HEK293T (cell line): Measurements from ENCODE around the gene FKBP5.

ENCODE experiments used
- CTCF ChIA-PET: fragments of 350-600 bp; formaldehyde crosslinking; extraction: SDS; loops from one replicate; lab custom pipeline; 2021; ENCODE audit warnings: antibody characterized with exemption, inconsistent platforms; lab: Yijun Ruan, JAX
- POLR2A ChIA-PET: fragments of 350-600 bp; formaldehyde crosslinking; extraction: SDS; loops from one replicate; lab custom pipeline; 2020; ENCODE audit warnings: antibody characterized with exemption, inconsistent platforms; lab: Yijun Ruan, JAX
- DNase-seq: peaks from one replicate; pipeline ENCODE4 v3.0.0; 2012; ENCODE audit warnings: mixed read lengths; ENCODE audit errors: extremely low spot score
- ARNT ChIP-seq: fragments of 450-650 bp; IDR thresholded peaks from 2 replicates; pipeline ENCODE4 v1.6.1; 2017; ENCODE audit warnings: mild to moderate bottlenecking
- BHLHE40 ChIP-seq: fragments of 450-650 bp; IDR thresholded peaks from 2 replicates; pipeline ENCODE4 v1.6.1; 2016; ENCODE audit warnings: mild to moderate bottlenecking, moderate library complexity, borderline replicate concordance
- CTBP1 ChIP-seq: fragments of 450-650 bp; IDR thresholded peaks from 2 replicates; pipeline ENCODE4 v1.6.1; 2016; ENCODE audit warnings: borderline replicate concordance
- ELF4 ChIP-seq: fragments of 450-650 bp; IDR thresholded peaks from 2 replicates; pipeline ENCODE4 v1.6.1; 2017; ENCODE audit warnings: antibody characterized with exemption
- FOXA1 ChIP-seq: fragments of 450-650 bp; IDR thresholded peaks from 2 replicates; pipeline ENCODE4 v1.6.1; 2016; ENCODE audit warnings: mild to moderate bottlenecking
- FOXK2 ChIP-seq: fragments of 450-650 bp; IDR thresholded peaks from 2 replicates; pipeline ENCODE4 v1.6.1; 2016; ENCODE audit warnings: mild to moderate bottlenecking
- FOXM1 ChIP-seq: fragments of 450-650 bp; IDR thresholded peaks from 2 replicates; pipeline ENCODE4 v1.6.1; 2017; ENCODE audit warnings: mild to moderate bottlenecking, borderline replicate concordance
- HDGF ChIP-seq: fragments of 450-650 bp; IDR thresholded peaks from 2 replicates; pipeline ENCODE4 v1.6.1; 2017; ENCODE audit warnings: antibody characterized with exemption, borderline replicate concordance
- L3MBTL2 ChIP-seq: fragments of 450-650 bp; conservative IDR thresholded peaks from 2 replicates; pipeline ENCODE4 v1.6.1; 2016; ENCODE audit warnings: mild to moderate bottlenecking
- LEF1 ChIP-seq: fragments of 450-650 bp; IDR thresholded peaks from 2 replicates; pipeline ENCODE4 v1.6.1; 2017; ENCODE audit warnings: mild to moderate bottlenecking, borderline replicate concordance
- NFRKB ChIP-seq: fragments of 450-650 bp; IDR thresholded peaks from 2 replicates; pipeline ENCODE4 v1.6.1; 2016; ENCODE audit warnings: mild to moderate bottlenecking, moderate library complexity
- PKNOX1 ChIP-seq: fragments of 450-650 bp; IDR thresholded peaks from 2 replicates; pipeline ENCODE4 v1.6.1; 2016
- SP1 ChIP-seq: fragments of 450-650 bp; IDR thresholded peaks from 2 replicates; pipeline ENCODE4 v1.6.1; 2017
- SUZ12 ChIP-seq: fragments of 450-650 bp; IDR thresholded peaks from 2 replicates; pipeline ENCODE4 v1.6.1; 2016; ENCODE audit warnings: mild to moderate bottlenecking
- TARDBP ChIP-seq: fragments of 450-650 bp; IDR thresholded peaks from 2 replicates; pipeline ENCODE4 v1.6.1; 2016
- ZNF384 ChIP-seq: fragments of 450-650 bp; IDR thresholded peaks from 2 replicates; pipeline ENCODE4 v1.6.1; 2016

FKBP5 gene

GRCh38 chr6:35622283-35622682, 66.4 kb downstream of the FKBP5 start:
- POLR2A ChIA-PET = no interaction called here
- CTCF ChIA-PET = interaction anchor here (0.6 kb wide), 2 partner anchors 62 to 124 kb away, joined by 4 to 5 read pairs; no protein-coding TSS in a partner anchor
- TF ChIP-seq FOXM1 (no peak), NFRKB (no peak), ELF4 (no peak), FOXA1 (no peak), PKNOX1 (no peak), TARDBP (no peak), SP1 (no peak), CTBP1 (no peak), L3MBTL2 (no peak), FOXK2 (no peak), HDGF (no peak), ZNF384 (no peak)
- DNase-seq = no peak

GRCh38 chr6:35620706-35621105, 68.0 kb downstream of the FKBP5 start:
- POLR2A ChIA-PET = no interaction called here

GRCh38 chr6:35613762-35614161, 75.0 kb downstream of the FKBP5 start:
- POLR2A ChIA-PET = no interaction called here
- TF ChIP-seq CTBP1 (no peak), FOXA1 (no peak), NFRKB (no peak), ELF4 (no peak), SUZ12 (no peak), TARDBP (no peak), HDGF (no peak), L3MBTL2 (no peak), LEF1 (no peak), FOXM1 (no peak), PKNOX1 (no peak), SP1 (no peak), FOXK2 (no peak), BHLHE40 (no peak), ARNT (no peak), ZNF384 (no peak)
- CTCF ChIA-PET = no interaction called here
- no peak for DNase-seq

More at GRCh38 chr6:35620706-35621105, 68.0 kb downstream of the FKBP5 start:
- TF ChIP-seq SUZ12 (no peak), BHLHE40 (no peak), HDGF (no peak), SP1 (no peak), ELF4 (no peak)
- CTCF ChIA-PET = no interaction called here
- no peak for DNase-seq

GRCh38 chr6:35611240-35611639, 77.5 kb downstream of the FKBP5 start:
- no peak for TF ChIP-seq L3MBTL2
- DNase-seq = no peak
- POLR2A ChIA-PET = no interaction called here
- CTCF ChIA-PET = interaction anchor here (1.1 kb wide), 1 partner anchor 10 kb away, joined by 4 read pairs; no protein-coding TSS in a partner anchor

GRCh38 chr6:35610830-35611229, 77.9 kb downstream of the FKBP5 start:
- TF ChIP-seq FOXA1 (no peak), TARDBP (no peak), CTBP1 (no peak), FOXK2 (no peak), PKNOX1 (no peak), HDGF (no peak), ARNT (no peak), SUZ12 (no peak), LEF1 (no peak), ELF4 (no peak), BHLHE40 (no peak), L3MBTL2 (no peak), SP1 (no peak), NFRKB (no peak), FOXM1 (no peak), ZNF384 (no peak)
- no peak for DNase-seq
- POLR2A ChIA-PET = no interaction called here
- CTCF ChIA-PET = interaction anchor here (1.1 kb wide), 1 partner anchor 10 kb away, joined by 4 read pairs; no protein-coding TSS in a partner anchor

- TF ChIP-seq L3MBTL2 = no peak
- no peak for TF ChIP-seq NFRKB
- no peak for TF ChIP-seq ELF4
- TF ChIP-seq BHLHE40 = no peak
- TF ChIP-seq FOXK2 = no peak
- no peak for TF ChIP-seq TARDBP
- TF ChIP-seq ARNT = no peak
- no peak for TF ChIP-seq SUZ12
- no peak for TF ChIP-seq SP1
- TF ChIP-seq HDGF = no peak
- TF ChIP-seq LEF1 = no peak
- TF ChIP-seq FOXA1 = no peak
- no peak for TF ChIP-seq PKNOX1
- CTCF ChIA-PET = interaction anchor here (0.6 kb wide), 1 partner anchor 183 kb away, joined by 3 read pairs; no protein-coding TSS in a partner anchor
- POLR2A ChIA-PET = no interaction called here
- no peak for DNase-seq
Measured at GRCh38 chr6:35609588-35609987, 79.1 kb downstream of the FKBP5 start.
